PFSK-1 (cell line): ENCODE results near the gene RALGDS.

ENCODE experiments used
- POLR2AphosphoS5 ChIP-seq: IDR thresholded peaks from 2 replicates; pipeline ENCODE4 v1.6.1; 2012; ENCODE audit warnings: low read depth, mild to moderate bottlenecking, control low read depth, low read length, moderate library complexity
- SIN3A ChIP-seq: IDR thresholded peaks from 2 replicates; pipeline ENCODE4 v1.6.1; 2012; ENCODE audit warnings: mild to moderate bottlenecking, low read length, moderate library complexity, borderline replicate concordance; ENCODE audit not compliant: insufficient read depth
- TF ChIP-seq, protein P1 (sequence below), 2 experiments: IDR thresholded peaks; 2 replicates each; pipeline versions ENCODE4 v1.6.1 to v1.8.0; 2011 to 2012; ENCODE audit warnings: low read depth in 2 of 2, low read length in 2 of 2, control low read depth in 1 of 2, inconsistent platforms in 1 of 2, mild to moderate bottlenecking in 1 of 2, moderate library complexity in 1 of 2; ENCODE audit not compliant: insufficient read depth in 1 of 2

GRCh38 chr9:133104718-133105460, 16.2 kb downstream of the RALGDS start:
- TF ChIP-seq SIN3A (no peak), POLR2AphosphoS5 (no peak)
- TF ChIP-seq, protein P1, sequence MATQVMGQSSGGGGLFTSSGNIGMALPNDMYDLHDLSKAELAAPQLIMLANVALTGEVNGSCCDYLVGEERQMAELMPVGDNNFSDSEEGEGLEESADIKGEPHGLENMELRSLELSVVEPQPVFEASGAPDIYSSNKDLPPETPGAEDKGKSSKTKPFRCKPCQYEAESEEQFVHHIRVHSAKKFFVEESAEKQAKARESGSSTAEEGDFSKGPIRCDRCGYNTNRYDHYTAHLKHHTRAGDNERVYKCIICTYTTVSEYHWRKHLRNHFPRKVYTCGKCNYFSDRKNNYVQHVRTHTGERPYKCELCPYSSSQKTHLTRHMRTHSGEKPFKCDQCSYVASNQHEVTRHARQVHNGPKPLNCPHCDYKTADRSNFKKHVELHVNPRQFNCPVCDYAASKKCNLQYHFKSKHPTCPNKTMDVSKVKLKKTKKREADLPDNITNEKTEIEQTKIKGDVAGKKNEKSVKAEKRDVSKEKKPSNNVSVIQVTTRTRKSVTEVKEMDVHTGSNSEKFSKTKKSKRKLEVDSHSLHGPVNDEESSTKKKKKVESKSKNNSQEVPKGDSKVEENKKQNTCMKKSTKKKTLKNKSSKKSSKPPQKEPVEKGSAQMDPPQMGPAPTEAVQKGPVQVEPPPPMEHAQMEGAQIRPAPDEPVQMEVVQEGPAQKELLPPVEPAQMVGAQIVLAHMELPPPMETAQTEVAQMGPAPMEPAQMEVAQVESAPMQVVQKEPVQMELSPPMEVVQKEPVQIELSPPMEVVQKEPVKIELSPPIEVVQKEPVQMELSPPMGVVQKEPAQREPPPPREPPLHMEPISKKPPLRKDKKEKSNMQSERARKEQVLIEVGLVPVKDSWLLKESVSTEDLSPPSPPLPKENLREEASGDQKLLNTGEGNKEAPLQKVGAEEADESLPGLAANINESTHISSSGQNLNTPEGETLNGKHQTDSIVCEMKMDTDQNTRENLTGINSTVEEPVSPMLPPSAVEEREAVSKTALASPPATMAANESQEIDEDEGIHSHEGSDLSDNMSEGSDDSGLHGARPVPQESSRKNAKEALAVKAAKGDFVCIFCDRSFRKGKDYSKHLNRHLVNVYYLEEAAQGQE (IDR thresholded peaks at IDR 0.05; ENCODE audit: insufficient read depth in 1 of 2, low read depth in 2 of 2, low read length in 2 of 2): no peak
